Endothelial cell of umbilical vein (primary cell): ENCODE results near the gene CYP19A1. TPM values are rescaled to one million over a fixed set of nuclear protein-coding genes. Genes with fewer than 3 reads are reported as not detected.

Source experiments
- BruUV-seq: library from RNA; stranded (reverse); fragments of 400-500 nt; replicated peaks from 2 replicates; lab custom pipeline; 2021; lab: Mats Ljungman, UMichigan
- CTCF ChIA-PET: fragments of 300-600, 350-600 bp; sonication (Branson Sonifier 250); formaldehyde crosslinking; loops from one replicate; lab custom pipeline; 2021; ENCODE audit warnings: antibody characterized with exemption, inconsistent platforms; lab: Charles Lee
- POLR2A ChIA-PET: fragments of 300-600, 350-600 bp; sonication (Branson Sonifier 250); formaldehyde crosslinking; loops from one replicate; lab custom pipeline; 2021; ENCODE audit warnings: antibody characterized with exemption, inconsistent platforms; lab: Charles Lee
- DNase-seq: peaks from one replicate; pipeline ENCODE4 v3.0.0-alpha.2; 2011; ENCODE audit warnings: low read depth, low spot score
- FAIRE-seq: peaks from 2 replicates; lab custom pipeline; 2011; peaks lifted over from hg19 to GRCh38; lab: Jason Lieb, UNC
- H2AFZ ChIP-seq: 2 replicates; pipeline ENCODE4 v1.6.0; 2012; ENCODE audit warnings: low read depth, low read length, control low read depth, inconsistent platforms
- H3K27ac ChIP-seq: 2 replicates; pipeline ENCODE4 v1.5.1; 2011; ENCODE audit warnings: low read depth, mild to moderate bottlenecking, control low read depth, low read length, moderate library complexity; ENCODE audit not compliant: insufficient read depth
- H3K27me3 ChIP-seq, 2 experiments: 2 replicates each; pipeline versions ENCODE4 v1.6.0 to v1.6.1; 2011; ENCODE audit warnings: low read length in 2 of 2, mixed read lengths in 1 of 2; ENCODE audit not compliant: control insufficient read depth in 2 of 2, insufficient read depth in 2 of 2
- H3K36me3 ChIP-seq, 2 experiments: 2 replicates in 1 of 2; 3 replicates in 1 of 2; pipeline ENCODE4 v1.5.1; 2011; ENCODE audit warnings: low read length in 2 of 2, mild to moderate bottlenecking in 1 of 2, moderate library complexity in 1 of 2; ENCODE audit not compliant: control insufficient read depth in 2 of 2, insufficient read depth in 2 of 2; ENCODE audit errors: extremely low read depth in 1 of 2
- H3K4me1 ChIP-seq: 3 replicates; pipeline ENCODE4 v1.5.1; 2011; ENCODE audit warnings: mild to moderate bottlenecking, low read length; ENCODE audit not compliant: control insufficient read depth, insufficient read depth; ENCODE audit errors: extremely low read depth
- H3K4me2 ChIP-seq: 2 replicates; pipeline ENCODE4 v1.6.1; 2011; ENCODE audit warnings: low read length, control low read depth, mixed read lengths; ENCODE audit not compliant: insufficient read depth
- H3K4me3 ChIP-seq, 3 experiments: fragments of 200-600 bp in 1 of 3; sonication (generic), shearing (Covaris generic) in 1 of 3; replicated peaks in 1 of 3; 2 replicates each; pipeline ENCODE4 v1.5.1; 2011 to 2016; ENCODE audit warnings: control low read depth in 3 of 3, low read length in 3 of 3, mild to moderate bottlenecking in 2 of 3, inconsistent platforms in 1 of 3, low read depth in 1 of 3, moderate library complexity in 1 of 3; ENCODE audit not compliant: insufficient read depth in 1 of 3
- H3K79me2 ChIP-seq: 2 replicates; pipeline ENCODE4 v1.6.0; 2012; ENCODE audit warnings: low read length, inconsistent platforms; ENCODE audit not compliant: control insufficient read depth, insufficient read depth
- H3K9ac ChIP-seq: replicated peaks from 2 replicates; pipeline ENCODE3; 2011; ENCODE audit warnings: low read length, control low read depth; ENCODE audit not compliant: insufficient read depth; ENCODE audit errors: extremely low read depth
- H3K9me1 ChIP-seq: replicated peaks from 3 replicates; pipeline ENCODE4 v1.6.0; 2011; ENCODE audit warnings: mild to moderate bottlenecking, low read length; ENCODE audit not compliant: control insufficient read depth, insufficient read depth; ENCODE audit errors: extremely low read depth
- H3K9me3 ChIP-seq: replicated peaks from 2 replicates; pipeline ENCODE4 v1.5.1; 2012; ENCODE audit warnings: low read length, inconsistent platforms; ENCODE audit not compliant: control insufficient read depth, insufficient read depth
- H4K20me1 ChIP-seq: replicated peaks from 2 replicates; pipeline ENCODE3; 2011; ENCODE audit warnings: mild to moderate bottlenecking, low read length; ENCODE audit not compliant: control insufficient read depth, insufficient read depth; ENCODE audit errors: extremely low read depth
- CTCF ChIP-seq, 2 donors: IDR thresholded peaks; 1 replicate in 1 of 2; 2 replicates in 1 of 2; pipeline ENCODE4 v1.5.1; 2011; ENCODE audit warnings: low read length in 2 of 2, mild to moderate bottlenecking in 2 of 2, moderate library complexity in 2 of 2, control low read depth in 1 of 2, inconsistent platforms in 1 of 2, low read depth in 1 of 2; ENCODE audit not compliant: insufficient read depth in 1 of 2; ENCODE audit errors: extremely low read depth in 1 of 2
- EZH2 ChIP-seq: IDR thresholded peaks from 2 replicates; pipeline ENCODE4 v1.6.1; 2012; ENCODE audit warnings: borderline replicate concordance, low read depth, mild to moderate bottlenecking, moderate library complexity, low read length, inconsistent platforms; ENCODE audit not compliant: severe bottlenecking
- FOS ChIP-seq: IDR thresholded peaks from 2 replicates; pipeline ENCODE4 v1.6.1; 2011; ENCODE audit warnings: mild to moderate bottlenecking, low read length, moderate library complexity, borderline replicate concordance; ENCODE audit not compliant: insufficient read depth
- GATA2 ChIP-seq: IDR thresholded peaks from 2 replicates; pipeline ENCODE4 v1.7.0; 2011; ENCODE audit warnings: low read depth, mild to moderate bottlenecking, moderate library complexity, mixed read lengths, low read length; ENCODE audit not compliant: insufficient read length, insufficient read depth
- JUN ChIP-seq: IDR thresholded peaks from 2 replicates; pipeline ENCODE4 v1.6.1; 2011; ENCODE audit warnings: borderline replicate concordance, low read depth; ENCODE audit not compliant: insufficient read length, insufficient read depth
- MYC ChIP-seq: IDR thresholded peaks from one replicate; pipeline ENCODE4 v1.6.1; 2011; ENCODE audit warnings: mild to moderate bottlenecking, low read depth, low read length
- POLR2A ChIP-seq: IDR thresholded peaks from 2 replicates; pipeline ENCODE4 v1.6.1; 2012; ENCODE audit warnings: low read depth, mild to moderate bottlenecking, control low read depth, low read length
- POLR2AphosphoS5 ChIP-seq: IDR thresholded peaks from 2 replicates; pipeline ENCODE4 v1.6.1; 2012; ENCODE audit warnings: low read depth, mild to moderate bottlenecking, control low read depth, low read length, moderate library complexity; ENCODE audit not compliant: insufficient read depth
- dilution Hi-C: fragments of 300-500 bp; cut with MboI; formaldehyde crosslinking; loops from one replicate; pipeline ENCODE4 v1.15.0; 2019; ENCODE audit warnings: low sequenced_read_pairs; ENCODE audit not compliant: extremely low pct_ligation_motif_present
- intact Hi-C: fragments of 100-400 bp; cut with micrococcal nuclease; formaldehyde crosslinking; loops from one replicate; pipeline ENCODE4 v1.10.0; 2022
- polyA plus RNA-seq, 4 experiments: library from polyadenylated mRNA; depleted of rRNA in 3 of 4; stranded (reverse) in 3 of 4; unstranded in 1 of 4; fragments of >200 nt; gene quantifications; 2 replicates each; pipeline versions ENCODE4 v1.2.1 to v1.2.3, GENCODE V29; 2011 to 2012; ENCODE audit warnings: missing spikeins in 1 of 4
- total RNA-seq: library from RNA; stranded (reverse); gene quantifications from 2 replicates; pipeline ENCODE4 v1.2.3, GENCODE V29; 2021
- TF ChIP-seq, protein P1 (sequence below): IDR thresholded peaks from 2 replicates; pipeline ENCODE4 v1.6.1; 2011; ENCODE audit not compliant: insufficient read depth, insufficient read length

The CYP19A1 gene
- total and polyA plus RNA-seq, 2 donors (not counting 3 experiments of a cell fraction or from before 2014, with no cell fraction given), result not detected

DNA sequence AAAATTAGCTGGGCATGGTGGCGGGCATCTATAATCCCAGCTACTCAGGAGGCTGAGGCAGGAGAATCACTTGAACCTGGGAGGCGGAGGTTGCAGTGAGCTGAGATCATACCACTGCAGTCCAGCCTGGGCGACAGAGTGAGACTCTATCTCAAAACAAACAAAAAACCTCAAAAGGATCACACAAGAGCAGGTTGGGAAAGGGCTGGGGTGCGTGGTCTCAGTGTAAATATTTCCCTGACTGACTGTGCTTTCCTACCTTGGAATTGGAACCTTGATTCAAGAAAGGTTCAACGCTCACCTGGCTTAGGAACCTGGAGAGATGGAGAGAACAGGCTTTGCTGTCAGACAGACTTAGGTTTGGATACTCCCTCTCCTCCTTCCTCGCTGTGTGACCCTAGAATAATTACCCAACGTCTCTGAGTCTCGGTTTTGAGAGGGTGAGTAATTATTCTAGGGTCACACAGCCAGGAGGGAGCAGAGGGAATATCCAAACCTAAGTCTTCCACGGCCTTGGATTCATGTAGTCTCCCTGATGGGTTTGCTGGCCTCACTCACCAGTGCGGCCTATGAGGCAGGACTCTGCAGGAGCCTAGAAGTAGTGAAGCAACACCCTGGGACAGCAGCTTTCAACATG, 24.6 kb downstream of the CYP19A1 start:
- TF ChIP-seq MYC, result no peak
- no peak for TF ChIP-seq POLR2AphosphoS5
- TF ChIP-seq GATA2, result no peak
- TF ChIP-seq JUN, result no peak
- TF ChIP-seq, protein P1, sequence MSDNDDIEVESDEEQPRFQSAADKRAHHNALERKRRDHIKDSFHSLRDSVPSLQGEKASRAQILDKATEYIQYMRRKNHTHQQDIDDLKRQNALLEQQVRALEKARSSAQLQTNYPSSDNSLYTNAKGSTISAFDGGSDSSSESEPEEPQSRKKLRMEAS, result no peak
- no peak for TF ChIP-seq POLR2A
- TF ChIP-seq FOS, result no peak
- TF ChIP-seq EZH2, result no peak
- TF ChIP-seq CTCF (IDR thresholded peaks at IDR 0.05; ENCODE audit: extremely low read depth in 1 of 2, insufficient read depth in 1 of 2, low read depth in 1 of 2, low read length in 2 of 2), result no peak
- Histone ChIP-seq H3K27me3 (peaks cover 85 to 91% of the 10 kb centered on the region in 2 experiments), H3K36me3 (no peaks in the 10 kb centered on the region), H3K4me2 (no peak overlapping the region), H3K27ac (no peak overlapping the region), H2AFZ (no peak overlapping the region), H3K9ac (no peak overlapping the region), H4K20me1 (no peaks in the 10 kb centered on the region), H3K4me3 (no peak overlapping the region), H3K9me1 (no peaks in the 10 kb centered on the region), H3K79me2 (no peaks in the 10 kb centered on the region), H3K9me3 (no peaks in the 10 kb centered on the region), H3K4me1 (no peaks in the 10 kb centered on the region)
- dilution Hi-C loops, result no loop called here
- intact Hi-C loops, result no loop called here
- ChIA-PET POLR2A (no interaction called here), CTCF (interaction anchor here (2.2 to 2.7 kb wide), 2 partner anchors 15 to 33 kb away, joined by 8 to 11 read pairs; no protein-coding TSS in a partner anchor)
- DNase-seq (no peak), FAIRE-seq (no peak)
- BruUV-seq, result no TSS peak
